SKM-1 (cell line): ENCODE results near the gene DIAPH1.

Source experiments
- DNase-seq: peaks from one replicate; lab custom pipeline; 2025; ENCODE audit not compliant: unreplicated experiment; lab: John Stamatoyannopoulos, UW

The DIAPH1 gene

DNA sequence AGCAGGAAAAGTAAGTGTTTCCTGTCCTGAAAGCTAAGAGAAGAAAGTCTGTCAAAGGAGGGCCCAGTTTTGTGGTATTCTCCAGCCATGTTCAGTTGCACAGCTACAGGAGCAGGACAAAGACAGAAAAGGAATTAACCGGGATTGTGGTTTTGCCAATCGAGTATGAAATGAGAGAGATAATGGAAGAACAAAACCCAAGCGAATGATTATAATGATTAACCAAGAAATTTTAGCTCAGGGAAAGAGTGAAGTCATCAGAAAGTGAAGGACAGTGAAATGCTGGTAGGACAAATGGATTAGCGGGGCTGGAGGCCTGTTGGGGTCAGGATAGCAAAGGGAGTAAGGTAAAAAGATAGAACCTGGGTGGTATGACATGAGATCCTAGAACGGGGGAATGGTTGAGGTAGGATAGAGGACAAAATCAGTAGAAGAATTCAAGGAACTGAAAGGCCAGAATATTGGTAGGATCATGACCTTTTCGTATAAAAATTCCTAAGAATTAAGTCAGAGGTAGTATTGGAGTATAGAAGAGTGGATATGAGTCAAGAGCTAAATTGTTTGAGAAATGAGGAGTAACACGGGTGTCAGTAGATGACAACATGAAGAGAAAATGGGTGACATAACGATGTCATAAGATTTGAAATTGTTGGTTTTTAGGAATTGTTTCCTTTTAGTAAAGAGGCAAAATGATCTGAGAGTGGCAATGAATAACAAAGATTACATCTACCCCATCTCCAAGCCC, 52.8 kb downstream of the DIAPH1 start:
- DNase-seq, result no peak

DNA sequence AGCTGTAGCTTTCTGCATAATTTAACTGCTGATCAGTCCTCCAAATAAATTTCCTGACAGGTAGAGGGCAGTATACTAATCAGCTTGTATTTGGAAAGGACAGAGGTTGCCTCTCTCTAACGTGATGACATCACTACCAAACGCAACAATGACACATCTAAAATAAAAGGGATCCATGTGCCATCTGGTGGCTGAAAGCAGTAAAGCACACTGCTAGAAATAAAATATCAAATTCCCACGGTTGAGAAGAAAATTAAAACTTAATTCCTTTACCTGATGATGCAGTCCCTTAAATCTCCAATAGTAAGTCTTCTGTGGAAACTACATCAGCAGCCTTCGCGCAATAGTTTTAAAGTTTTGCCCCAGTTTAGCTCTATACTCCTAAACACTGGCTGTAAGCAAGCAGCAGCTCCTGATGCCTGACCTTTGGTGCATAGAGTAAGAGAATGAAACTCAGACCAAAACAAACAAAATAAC, 54.5 kb downstream of the DIAPH1 start:
- peak; percentile 91 for DNase-seq

DNA sequence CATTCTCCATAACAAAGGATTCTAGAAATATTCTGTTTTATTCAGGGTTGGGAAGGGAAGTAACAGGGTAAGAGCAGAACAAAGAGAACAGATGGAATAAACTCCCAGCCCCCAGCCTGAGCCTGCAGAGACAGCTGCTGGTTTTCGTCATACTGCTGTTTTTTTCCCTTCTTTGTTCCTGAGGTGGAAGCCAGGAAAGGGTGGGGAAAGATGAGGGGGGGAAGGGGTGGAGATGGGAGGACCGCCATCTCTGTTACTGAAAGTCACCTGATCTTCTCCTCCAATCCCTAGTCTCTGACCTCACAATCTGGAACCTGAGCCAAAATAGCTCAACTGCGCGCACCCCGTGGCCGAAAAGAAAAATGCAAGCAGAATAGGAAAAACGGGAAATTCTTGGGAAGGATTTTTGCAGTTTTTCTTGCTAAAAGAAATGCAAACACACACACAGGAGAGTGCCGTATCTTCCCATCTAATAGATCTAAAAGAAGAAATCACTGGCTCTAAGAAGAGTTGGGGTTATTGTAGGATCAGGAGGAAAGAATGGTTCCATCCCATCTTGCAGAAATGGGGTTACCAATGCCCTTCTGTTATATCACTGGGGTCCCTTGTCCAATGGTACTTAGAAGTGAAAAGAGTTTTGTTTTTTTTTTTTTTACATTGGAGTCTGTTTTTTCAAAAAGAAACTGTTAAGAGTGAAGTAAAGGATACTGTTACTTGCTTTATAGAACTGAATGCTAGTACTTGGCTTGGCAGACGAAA, 57.9 kb downstream of the DIAPH1 start:
- DNase-seq, result no peak

DNA sequence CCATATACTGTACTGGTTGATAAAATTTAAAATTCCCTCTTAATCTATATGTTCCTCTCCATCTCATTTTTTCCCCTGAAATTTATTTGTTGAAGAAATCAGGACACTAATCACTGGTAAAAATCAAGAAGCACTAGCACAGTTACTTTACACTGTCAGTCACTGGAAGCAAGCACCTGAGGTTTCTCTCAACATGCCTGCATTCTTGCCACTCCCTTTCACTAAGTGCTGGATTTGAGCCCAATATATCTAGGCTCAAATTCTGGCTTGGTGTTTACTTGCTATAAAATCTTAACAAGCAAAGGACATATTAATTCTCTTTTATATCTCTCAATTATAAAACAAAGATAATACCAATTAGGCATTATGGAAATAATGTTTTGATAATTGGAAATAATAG, 58.6 kb downstream of the DIAPH1 start:
- no peak for DNase-seq

DNA sequence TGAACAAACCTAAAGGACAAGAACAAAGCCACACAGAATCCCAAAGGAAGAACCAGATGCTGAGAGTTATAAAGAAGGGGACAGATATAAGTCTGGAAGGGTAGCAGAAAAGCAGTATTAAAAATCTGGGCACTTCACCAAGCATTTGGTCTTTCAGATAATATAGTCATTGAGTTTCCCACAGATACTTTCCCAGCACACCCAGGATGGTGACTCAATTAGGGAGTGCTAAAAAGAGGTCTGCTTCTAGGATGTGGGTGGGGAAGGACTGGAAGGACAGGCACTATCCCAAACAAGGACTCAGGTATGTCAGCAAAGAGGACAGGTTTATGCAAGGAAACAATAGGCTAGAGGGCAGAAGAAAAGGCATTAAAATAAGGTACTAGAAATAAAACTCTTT, 59.3 kb downstream of the DIAPH1 start:
- no peak for DNase-seq

DNA sequence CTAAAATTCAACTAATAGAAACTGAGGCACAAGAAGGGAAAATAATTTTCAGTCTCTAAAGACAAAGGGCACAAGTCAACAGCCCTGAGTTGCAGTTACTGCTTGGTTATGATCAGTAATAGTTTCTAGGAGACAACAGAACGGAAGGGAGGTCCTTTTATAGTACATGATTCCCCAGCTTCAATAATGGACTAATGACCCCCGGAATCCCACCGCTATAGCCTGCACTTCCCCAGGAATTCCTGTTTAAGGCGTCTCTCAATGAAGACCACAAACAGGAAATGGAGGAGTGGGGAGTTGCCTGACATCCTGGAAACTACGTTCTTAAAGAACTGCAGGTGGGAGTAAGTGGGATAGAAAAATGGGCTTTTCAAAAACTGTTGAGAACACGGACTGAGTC, 60.6 kb downstream of the DIAPH1 start:
- no peak for DNase-seq

DNA sequence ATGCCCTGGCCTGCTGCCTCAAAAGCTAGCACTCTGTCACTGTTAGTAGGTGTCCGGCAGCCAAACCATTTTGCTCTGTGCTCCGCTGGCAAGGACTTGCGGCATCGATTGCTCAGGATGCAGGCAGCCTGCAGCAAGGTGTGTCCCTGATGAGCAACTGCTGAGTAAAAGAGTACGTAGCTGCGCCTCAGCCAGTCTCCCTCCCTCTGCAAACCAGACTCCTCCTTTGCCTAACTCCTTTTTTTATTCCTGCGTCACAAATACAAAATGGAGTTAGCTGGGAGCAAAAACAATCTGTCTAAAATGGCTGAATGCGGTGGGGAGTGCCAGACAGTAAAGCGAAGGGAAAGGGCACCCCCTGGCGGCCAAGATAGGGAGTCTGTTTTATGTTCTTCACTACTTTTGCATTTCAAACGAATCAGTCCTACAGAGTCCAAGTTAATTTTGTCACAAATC, 61.1 kb downstream of the DIAPH1 start:
- peak; percentile 58 for DNase-seq

DNA sequence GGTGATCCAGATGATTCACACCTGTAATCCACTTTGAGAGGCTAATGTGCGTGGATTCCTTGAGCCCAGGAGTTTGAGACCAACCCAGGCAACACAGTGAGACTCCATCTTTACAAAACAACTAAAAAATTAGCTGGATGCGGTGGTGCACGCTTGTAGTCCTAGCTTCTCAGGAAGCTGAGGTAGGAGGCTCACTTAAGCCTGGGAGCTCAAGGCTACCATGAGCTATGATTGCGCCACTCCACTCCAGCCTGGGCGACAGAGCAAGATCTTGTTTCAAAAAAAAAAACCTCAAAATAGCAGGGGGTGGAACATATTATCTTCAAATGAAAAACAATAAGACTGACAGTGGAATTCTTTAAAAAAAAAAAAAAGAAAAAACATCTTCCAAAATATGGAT, 70.9 kb downstream of the DIAPH1 start:
- DNase-seq, result no peak

DNA sequence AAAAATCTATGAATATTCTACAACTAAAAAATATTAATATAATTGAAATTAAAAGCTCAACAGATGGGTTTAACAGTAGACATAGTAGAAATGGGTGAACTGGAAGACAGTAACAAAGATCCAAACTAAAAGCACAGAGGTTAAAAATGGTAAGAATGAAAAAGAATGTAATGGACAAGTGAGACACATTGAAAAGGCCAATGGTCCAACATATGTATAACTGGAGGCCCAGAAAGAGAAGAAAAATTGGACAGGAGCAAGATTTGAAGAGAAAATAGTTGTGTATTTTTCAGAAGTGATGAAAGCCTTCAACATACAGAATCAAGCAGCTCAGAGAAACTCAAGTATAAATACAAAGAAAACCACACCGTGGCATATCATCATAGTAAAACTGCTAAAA, 71.3 kb downstream of the DIAPH1 start:
- no peak for DNase-seq

DNA sequence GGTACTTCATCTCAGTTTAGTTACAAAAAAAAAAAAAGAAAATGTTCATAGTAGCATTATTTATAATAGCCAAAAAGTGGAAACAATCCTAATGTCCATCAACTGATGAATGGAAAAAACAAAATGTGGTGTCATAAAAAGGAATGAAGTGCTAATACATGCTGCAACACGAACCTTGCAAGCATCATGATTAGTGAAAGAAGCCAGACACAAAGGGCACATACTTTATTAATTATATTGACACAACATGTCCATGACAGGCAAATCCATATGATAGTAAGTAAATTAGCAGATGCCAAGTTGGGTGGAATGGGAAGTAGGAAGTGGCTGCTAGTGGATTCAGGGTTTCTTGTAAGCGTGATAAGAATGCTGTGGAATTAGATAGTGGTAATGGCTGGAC, 75.7 kb downstream of the DIAPH1 start:
- no peak for DNase-seq

DNA sequence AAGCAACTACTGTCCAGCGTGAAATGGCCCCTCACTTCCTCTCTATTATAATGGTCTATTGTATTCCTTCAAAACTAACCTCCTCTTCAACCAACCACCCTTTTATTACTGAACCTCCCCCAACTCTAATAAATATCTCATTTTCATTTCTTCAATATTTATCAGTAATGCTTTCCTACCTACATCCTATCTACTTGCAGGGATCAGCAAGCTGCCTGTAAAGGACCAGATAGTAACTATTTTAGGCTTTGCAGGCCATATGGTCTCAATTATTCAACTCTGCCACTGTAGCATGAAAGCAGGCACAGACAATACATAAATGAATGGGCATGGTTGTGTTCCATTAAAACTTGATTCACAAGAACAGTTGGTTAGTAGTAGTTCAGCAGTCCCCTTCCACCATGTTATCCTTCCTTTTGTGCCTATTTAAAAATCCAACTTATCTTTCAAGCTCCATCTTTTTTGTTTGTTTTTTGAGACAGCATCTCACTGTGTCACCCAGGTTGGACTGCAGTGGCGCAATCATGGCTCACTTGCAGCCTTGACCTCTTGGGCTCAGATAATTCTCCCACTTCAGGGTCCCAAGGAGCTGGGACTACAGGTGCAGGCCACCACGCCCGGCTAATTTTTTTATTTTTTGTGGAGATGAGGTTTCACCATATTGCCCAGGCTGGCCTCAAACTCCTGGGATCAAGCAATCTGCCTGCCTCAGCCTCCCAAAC, 84.1 kb downstream of the DIAPH1 start:
- DNase-seq, result no peak

DNA sequence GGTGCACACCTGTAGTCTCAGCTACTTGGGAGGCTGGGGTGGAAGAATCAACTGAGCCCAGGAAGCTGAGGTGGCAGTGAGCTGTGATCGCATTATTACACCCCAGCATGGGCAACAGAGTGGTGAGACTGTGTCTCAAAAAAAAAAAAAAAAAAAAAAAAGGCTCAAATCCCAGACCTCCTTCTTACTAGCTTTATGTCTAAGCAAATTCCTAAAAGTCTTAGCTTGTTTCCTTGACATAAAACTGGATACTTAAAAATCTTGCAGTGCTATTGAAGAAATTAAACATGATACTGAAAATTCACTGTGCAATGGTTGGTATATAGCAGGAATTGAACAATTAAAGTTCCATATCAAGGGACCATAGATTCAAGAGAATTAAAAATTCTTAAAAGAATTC, 84.9 kb downstream of the DIAPH1 start:
- no peak for DNase-seq

DNA sequence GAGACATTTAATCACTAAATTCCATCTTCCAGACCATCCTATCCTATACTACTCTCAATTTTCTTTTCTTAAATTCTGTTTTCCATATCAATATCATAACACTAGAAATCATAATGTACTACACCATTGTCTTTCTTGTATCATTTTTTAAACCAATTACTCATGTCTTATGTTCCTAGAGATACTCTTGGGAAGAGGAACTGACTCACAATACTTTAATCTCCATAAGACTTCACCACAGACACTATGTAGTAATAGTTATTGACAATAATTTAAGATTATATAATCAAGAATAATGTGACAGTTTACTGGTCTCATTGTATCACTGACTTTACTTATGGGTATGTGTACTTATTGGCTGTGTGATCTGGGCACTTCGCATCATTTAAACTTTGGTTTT, 86.1 kb downstream of the DIAPH1 start:
- no peak for DNase-seq

DNA sequence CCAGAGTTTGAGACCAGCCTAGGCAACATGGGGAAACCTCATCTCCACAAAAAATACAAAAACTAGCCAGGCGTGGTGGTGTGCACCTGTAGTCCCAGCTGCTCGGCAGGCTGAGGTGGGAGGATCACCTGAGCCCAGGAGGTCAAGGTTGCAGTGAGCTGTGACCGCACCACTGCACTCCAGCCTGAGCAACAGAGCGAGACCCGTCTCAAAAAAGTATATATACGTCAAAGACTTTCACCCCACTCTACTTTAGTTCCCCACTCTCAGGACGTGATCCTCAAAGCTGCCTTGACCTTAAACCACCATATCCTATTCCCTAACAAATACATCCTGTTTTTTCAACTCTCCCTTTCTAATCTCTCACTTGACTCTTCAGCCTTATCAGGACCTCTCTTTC, 88.9 kb downstream of the DIAPH1 start:
- DNase-seq, result no peak

DNA sequence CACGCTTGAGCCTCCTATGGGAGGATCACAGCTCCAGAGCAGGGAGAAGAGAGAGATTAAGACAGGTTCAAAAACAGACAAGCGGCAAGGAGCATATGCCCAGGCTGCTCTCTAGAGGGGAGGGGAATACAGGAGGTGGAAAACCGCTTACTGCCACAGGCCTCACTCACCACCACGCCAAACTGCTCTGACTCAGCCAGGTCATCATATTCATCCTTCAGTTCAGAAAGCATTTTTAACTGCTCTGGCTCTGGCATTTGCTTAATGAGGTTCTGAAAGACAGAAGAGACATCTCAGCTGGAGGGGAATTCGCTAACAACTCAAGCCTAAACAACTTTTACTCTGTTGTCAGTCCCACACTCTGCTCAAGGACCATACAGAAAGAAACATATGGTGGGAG, 89.8 kb downstream of the DIAPH1 start:
- no peak for DNase-seq

DNA sequence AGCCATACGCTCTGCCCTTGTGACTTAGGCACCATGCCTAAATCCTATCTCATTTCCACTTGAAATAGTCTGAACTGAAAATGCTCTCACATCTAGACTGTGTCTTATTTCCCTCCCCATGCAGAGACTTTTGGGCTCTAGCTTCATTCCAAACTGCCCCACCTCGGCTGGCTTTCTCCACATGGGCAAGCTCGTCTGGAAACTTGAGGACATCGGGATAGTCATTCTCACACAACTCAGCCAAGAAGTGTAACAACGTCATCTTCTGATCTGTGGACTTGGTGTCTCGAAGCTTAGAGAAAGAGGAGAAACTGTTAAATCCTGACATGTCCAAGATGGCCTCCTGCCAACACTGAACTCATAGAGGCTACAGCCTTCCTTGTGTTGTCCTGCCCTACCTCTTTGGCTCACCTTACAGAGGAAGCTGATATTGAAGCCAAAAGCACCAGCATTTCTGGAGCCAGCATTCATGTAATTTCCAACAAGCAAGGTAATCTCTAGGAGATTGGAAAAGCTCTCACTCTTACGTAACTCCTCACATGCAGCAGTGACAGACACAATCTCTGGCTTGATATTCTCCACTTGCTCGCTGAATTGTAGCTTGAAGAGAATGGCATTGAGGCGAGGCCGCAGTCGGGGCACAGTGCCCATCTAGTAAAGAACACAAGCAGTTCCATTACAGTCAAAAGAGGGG, 90.4 kb downstream of the DIAPH1 start:
- DNase-seq, result no peak

DNA sequence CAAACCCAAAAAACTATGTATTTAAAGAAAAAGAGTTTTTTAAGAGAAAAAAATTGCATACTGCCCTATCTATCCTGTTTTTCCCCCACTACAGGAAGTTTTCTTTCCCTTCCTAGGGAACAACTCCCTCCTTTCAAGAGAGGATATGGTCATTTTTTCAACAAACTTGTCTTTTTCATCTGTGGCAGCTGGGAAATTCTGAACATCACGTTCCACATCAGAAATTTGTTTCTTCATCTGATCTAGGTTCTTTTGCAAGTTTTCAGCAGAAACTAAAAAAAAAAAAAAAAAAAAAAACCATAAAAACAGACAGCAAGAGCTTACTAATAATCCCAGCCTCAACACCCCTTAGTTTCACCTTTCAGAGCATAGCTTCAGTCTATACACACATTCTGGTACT, 91.4 kb downstream of the DIAPH1 start:
- DNase-seq, result no peak

DNA sequence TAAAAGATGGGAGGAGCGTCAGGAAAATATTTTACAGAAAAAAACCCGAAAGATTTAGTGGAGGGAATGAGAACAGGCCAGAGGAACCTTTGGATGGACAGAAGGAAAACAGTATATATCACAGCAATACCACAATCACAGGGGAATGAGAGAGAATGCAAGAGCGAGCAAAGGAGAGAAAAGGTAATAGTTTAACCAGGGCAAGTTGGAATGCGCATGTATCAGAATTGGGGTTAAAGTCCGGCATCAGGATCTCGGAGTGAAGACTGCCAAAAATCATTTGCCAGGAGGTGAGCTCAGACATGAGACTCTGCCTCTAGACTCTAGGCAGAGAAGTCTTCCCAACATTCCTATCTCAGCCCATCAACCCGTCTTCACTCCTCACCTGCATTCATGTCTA, 93.1 kb downstream of the DIAPH1 start:
- DNase-seq, result no peak

DNA sequence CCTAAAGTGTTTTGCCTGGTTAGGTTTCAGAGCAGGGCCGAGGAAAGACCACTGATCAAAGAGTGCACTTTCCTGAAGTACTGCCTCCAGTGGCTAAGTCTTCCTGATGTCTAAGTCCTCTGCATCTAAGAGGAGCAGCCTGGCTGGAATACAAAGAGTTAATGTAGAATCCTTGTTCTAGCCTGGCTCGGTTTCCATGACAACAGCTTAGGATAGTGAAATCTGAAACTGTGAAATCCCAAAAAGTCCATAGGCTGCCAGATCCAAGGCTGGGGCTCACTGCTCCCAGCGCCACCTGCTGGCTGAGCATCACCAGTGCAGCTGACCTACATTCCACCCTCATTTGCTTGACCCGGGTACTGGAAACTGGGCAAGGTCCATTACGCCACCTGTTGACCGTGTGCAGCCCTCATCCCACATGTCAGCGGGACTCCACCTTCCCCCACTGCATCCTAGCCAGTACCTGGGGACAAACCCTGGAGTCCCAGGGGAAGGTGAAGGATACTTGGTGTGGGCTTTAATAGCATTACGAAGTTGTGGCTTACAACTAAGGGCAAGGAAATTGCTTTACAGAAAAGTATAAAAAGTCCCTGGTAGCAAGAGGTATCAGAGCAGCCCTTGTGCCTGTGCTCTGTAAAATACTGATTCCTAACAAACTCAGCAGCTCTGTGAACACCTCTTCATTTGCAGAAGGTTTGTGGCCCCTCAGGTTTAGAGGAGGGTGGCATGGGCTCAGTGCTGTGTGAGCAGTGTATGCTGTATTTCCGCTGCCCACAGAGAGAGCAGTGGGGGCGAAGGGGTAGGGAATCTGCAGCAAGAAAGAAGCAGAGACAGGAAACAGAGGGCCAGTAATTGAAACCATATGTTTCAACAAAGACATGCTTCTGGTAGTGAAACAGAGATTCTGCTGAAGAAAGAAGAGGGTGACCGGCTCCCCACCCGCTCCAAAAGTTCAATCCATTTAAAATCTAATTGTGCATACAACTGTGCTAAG, 93.9 kb downstream of the DIAPH1 start:
- DNase-seq, result peak; percentile 43

DNA sequence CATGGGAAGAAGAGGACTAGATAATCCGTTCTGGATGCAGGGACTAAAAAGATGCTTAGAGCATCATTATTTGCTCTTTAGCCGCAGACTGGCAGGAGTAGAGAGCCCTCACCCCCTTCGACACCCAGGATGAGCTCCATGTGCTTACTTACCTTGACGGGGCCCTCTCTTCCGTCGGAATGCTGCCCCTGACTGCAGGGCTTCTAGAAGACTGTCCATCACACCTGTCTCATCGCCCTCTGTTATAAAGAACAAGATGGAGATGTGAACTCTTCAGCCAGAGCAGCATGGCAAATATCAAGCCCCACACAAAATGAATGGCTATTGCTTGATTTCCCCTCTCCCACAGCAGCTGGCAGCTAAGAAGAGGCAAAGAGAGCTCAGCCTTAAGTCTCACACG, 94.8 kb downstream of the DIAPH1 start:
- no peak for DNase-seq
